Neutrophil (primary cell): Measurements from ENCODE around the gene RPRD2.

Experiments
- H3K27ac ChIP-seq: fragments of 200-600 bp; sonication (generic); 2 replicates; pipeline ENCODE4 v1.5.1; 2016; ENCODE audit warnings: mild to moderate bottlenecking, moderate library complexity
- H3K27me3 ChIP-seq: fragments of 200-600 bp; sonication (generic); 2 replicates; pipeline ENCODE4 v1.6.0; 2016; ENCODE audit warnings: mild to moderate bottlenecking
- H3K36me3 ChIP-seq: fragments of 200-600 bp; sonication (generic); 2 replicates; pipeline ENCODE4 v1.5.1; 2017
- H3K4me1 ChIP-seq, 2 experiments: fragments of 200-600 bp in 1 of 2; sonication (generic) in 1 of 2; 1 replicate in 1 of 2; 2 replicates in 1 of 2; pipeline versions ENCODE4 v1.5.1 to v1.6.1; 2013 to 2016; ENCODE audit warnings: low read depth in 1 of 2, low read length in 1 of 2, mild to moderate bottlenecking in 1 of 2, moderate library complexity in 1 of 2; ENCODE audit not compliant: control insufficient read depth in 1 of 2, insufficient read depth in 1 of 2
- H3K4me3 ChIP-seq, 2 experiments: fragments of 200-600 bp in 1 of 2; sonication (generic) in 1 of 2; 1 replicate in 1 of 2; 2 replicates in 1 of 2; pipeline ENCODE4 v1.5.1; 2013 to 2016; ENCODE audit warnings: low read depth in 1 of 2, low read length in 1 of 2, mild to moderate bottlenecking in 1 of 2, moderate library complexity in 1 of 2
- H3K9me3 ChIP-seq: fragments of 200-600 bp; sonication (generic); 2 replicates; pipeline ENCODE4 v1.5.1; 2016
- TF ChIP-seq, protein P1 (sequence below): fragments of 200-600 bp; sonication (generic); IDR thresholded peaks from 2 replicates; pipeline ENCODE4 v1.5.1; 2016; ENCODE audit warnings: antibody characterized with exemption

RPRD2 gene

GRCh38 chr1:150472601-150473200 is 108.8 kb downstream of the RPRD2 start:
- Histone ChIP-seq H3K4me3 (no peak overlapping the region), H3K4me1 (no peaks in the 10 kb centered on the region), H3K27me3 (no peaks in the 10 kb centered on the region), H3K36me3 (peaks cover 39% of the 10 kb centered on the region), H3K9me3 (no peaks in the 10 kb centered on the region), H3K27ac (no peak overlapping the region)
- TF ChIP-seq, protein P1, sequence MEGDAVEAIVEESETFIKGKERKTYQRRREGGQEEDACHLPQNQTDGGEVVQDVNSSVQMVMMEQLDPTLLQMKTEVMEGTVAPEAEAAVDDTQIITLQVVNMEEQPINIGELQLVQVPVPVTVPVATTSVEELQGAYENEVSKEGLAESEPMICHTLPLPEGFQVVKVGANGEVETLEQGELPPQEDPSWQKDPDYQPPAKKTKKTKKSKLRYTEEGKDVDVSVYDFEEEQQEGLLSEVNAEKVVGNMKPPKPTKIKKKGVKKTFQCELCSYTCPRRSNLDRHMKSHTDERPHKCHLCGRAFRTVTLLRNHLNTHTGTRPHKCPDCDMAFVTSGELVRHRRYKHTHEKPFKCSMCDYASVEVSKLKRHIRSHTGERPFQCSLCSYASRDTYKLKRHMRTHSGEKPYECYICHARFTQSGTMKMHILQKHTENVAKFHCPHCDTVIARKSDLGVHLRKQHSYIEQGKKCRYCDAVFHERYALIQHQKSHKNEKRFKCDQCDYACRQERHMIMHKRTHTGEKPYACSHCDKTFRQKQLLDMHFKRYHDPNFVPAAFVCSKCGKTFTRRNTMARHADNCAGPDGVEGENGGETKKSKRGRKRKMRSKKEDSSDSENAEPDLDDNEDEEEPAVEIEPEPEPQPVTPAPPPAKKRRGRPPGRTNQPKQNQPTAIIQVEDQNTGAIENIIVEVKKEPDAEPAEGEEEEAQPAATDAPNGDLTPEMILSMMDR = no peak

- Histone ChIP-seq H3K36me3 (peaks cover 36% of the 10 kb centered on the region), H3K27me3 (no peaks in the 10 kb centered on the region), H3K27ac (no peak overlapping the region), H3K4me3 (no peak overlapping the region), H3K9me3 (no peaks in the 10 kb centered on the region), H3K4me1 (no peaks in the 10 kb centered on the region)
- TF ChIP-seq, protein P1 = no peak
Measured at GRCh38 chr1:150473659-150474058, 109.7 kb downstream of the RPRD2 start.

- Histone ChIP-seq H3K36me3 (peaks cover 33% of the 10 kb centered on the region), H3K4me1 (no peaks in the 10 kb centered on the region), H3K27me3 (peaks cover 10% of the 10 kb centered on the region), H3K27ac (no peak overlapping the region), H3K4me3 (no peak overlapping the region), H3K9me3 (no peaks in the 10 kb centered on the region)
- TF ChIP-seq, protein P1 = no peak
Measured at GRCh38 chr1:150474869-150475268, 110.9 kb downstream of the RPRD2 start.

DNA sequence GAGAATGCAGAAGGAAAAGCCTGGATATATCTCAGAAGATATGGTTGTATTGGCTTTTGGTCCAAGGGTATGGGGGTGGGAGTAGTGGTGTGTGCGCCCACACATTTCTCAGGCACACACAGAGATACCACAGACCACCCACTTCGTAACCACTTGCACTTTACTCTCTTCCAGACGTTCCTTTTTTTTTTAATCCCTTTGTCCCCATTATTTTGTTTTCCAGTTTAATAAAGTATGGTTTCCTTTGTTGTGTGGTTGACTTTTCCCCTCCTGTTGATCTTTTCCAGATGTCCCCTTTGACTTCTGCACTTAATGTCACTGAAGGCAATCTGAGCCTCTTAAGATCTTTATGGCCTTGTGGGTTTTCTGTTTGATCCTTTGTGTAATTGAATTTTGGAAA is 112.8 kb downstream of the RPRD2 start:
- Histone ChIP-seq H3K27ac (no peak overlapping the region), H3K4me1 (no peaks in the 10 kb centered on the region), H3K4me3 (no peak overlapping the region), H3K9me3 (no peaks in the 10 kb centered on the region), H3K27me3 (peaks cover 21% of the 10 kb centered on the region), H3K36me3 (peaks cover 14% of the 10 kb centered on the region)
- TF ChIP-seq, protein P1 = no peak

DNA sequence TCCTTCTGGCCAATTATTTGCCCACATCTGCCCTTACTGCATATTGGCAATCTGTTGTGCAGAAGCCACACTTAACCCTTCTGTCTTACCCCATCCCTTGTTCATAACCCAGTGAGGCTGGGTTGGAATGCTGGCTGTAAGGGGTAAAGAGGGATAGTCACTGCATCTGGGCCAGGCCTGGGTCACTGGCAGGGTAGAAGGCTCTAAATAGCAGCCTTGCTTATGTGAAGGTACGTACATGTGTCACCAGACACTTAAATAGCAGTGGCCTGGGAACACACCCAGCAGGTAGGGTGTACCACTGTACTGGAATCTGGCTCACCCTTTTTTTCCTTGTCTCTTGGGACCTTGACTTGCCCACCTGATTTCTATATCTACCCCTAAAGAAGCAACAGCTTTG is 113.4 kb downstream of the RPRD2 start:
- Histone ChIP-seq H3K27ac (no peak overlapping the region), H3K9me3 (no peaks in the 10 kb centered on the region), H3K4me1 (no peaks in the 10 kb centered on the region), H3K4me3 (no peak overlapping the region), H3K27me3 (peaks cover 21% of the 10 kb centered on the region), H3K36me3 (peaks cover 8% of the 10 kb centered on the region)
- TF ChIP-seq, protein P1 = no peak

- Histone ChIP-seq H3K36me3 (peaks cover 4% of the 10 kb centered on the region), H3K27me3 (peaks cover 21% of the 10 kb centered on the region), H3K27ac (no peak overlapping the region), H3K9me3 (no peaks in the 10 kb centered on the region), H3K4me3 (no peak overlapping the region), H3K4me1 (no peaks in the 10 kb centered on the region)
- TF ChIP-seq, protein P1 = no peak
Measured at GRCh38 chr1:150477733-150478132, 113.8 kb downstream of the RPRD2 start.
